ENCODE measurements around the gene IMMT. TPM values are rescaled to one million over a fixed set of nuclear protein-coding genes. Genes with fewer than 3 reads are reported as not detected.

The IMMT gene
- total RNA-seq, 4 donors from 2014 or later: 46.9 to 59.7 (median 56.1) TPM

DNA sequence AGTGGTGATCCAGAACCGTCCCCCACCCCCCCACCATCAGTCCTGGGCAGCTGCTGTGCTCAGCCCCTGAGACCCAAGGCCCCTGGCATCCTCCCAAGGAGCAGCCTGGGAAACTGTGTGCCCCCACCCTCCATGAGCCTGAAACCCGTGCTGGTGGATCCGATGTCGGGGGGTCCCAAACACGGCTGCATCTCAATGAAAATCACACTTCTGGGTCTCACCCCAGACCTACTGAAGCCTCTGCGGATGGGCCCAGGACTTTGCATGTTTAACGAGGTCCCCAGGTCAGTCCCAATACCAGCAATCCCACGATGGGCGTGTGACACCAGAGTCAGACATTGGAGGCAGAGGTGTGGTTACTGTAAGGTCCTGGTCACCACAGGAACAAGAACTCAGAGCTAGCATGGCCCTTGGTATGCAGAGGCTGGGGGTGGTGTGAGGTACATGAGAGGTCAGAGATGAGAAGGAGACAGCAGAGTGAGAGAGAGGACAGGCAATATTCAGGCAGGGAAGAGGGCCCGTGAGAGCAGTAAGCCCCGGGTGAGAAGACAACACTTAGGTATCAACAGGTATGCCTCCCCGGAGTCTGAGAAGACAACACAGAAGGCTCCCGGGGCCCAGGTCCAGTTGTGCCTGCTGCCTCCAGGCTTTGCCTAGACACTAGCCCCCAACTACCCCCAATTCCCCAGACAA is 36.6 kb upstream of the IMMT start:
- TF ChIP-seq, protein P1, sequence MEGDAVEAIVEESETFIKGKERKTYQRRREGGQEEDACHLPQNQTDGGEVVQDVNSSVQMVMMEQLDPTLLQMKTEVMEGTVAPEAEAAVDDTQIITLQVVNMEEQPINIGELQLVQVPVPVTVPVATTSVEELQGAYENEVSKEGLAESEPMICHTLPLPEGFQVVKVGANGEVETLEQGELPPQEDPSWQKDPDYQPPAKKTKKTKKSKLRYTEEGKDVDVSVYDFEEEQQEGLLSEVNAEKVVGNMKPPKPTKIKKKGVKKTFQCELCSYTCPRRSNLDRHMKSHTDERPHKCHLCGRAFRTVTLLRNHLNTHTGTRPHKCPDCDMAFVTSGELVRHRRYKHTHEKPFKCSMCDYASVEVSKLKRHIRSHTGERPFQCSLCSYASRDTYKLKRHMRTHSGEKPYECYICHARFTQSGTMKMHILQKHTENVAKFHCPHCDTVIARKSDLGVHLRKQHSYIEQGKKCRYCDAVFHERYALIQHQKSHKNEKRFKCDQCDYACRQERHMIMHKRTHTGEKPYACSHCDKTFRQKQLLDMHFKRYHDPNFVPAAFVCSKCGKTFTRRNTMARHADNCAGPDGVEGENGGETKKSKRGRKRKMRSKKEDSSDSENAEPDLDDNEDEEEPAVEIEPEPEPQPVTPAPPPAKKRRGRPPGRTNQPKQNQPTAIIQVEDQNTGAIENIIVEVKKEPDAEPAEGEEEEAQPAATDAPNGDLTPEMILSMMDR (IDR thresholded peaks at IDR 0.05; ENCODE audit: low read depth): no peak

DNA sequence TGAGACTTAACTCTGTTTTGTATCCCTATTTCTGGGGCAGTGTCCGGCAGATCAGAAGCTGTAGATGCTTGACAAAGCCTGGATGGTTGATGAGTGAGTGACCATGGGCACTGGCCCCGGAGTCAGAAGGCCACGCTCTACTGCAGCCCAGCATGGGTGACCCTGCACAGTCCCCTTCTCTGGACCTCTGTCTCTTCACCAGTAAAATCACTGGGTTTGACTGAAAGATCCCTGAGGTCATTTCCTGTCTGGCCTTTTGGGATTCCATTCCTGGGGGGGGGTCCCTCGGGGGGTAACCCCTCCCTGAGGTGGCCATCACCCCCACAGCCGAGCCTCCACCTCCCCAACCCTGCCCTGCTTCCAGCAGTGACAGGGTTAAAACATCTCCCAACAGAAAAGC is 35.7 kb upstream of the IMMT start:
- TF ChIP-seq, protein P1 (IDR thresholded peaks at IDR 0.05; ENCODE audit: low read depth): no peak

DNA sequence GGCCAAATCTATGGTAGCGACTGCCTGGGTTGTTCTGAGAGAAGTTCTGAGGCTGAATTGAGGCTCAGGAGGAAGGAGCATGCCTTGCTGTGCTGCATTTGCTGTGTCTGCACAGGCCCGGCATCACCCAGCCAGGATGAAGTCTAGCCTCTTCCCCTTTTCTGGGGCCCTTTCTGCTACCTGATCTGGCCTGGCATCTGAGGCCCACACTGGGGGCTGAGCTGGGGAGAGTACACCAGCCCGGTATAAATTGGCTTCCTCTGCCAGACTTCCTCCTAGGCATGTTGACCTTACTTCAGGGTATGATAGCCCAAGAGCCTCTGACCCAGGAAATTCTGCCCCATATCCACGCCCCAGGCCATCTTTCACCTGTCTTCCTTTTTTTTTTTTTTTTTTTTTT is 34.0 kb upstream of the IMMT start:
- TF ChIP-seq, protein P1 (IDR thresholded peaks at IDR 0.05; ENCODE audit: low read depth): no peak

DNA sequence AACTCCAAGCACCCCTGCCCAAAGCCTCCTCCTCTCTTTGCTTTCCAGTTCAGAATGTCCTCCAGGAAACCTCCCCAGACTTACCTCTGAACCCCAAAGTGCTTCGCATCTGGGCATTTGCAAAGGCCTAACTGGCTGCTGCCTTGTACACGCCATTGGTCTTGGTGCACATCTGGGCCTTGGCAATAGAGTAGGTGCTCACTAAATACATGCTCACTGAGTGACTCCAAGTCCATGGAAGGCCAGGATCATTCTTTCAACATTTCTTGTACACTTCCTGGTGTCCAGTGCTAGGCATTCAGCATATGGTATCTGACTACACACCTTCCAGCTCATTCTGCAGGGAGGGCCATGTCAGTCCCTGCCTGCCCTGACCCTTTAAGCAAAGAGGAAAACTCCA is 32.4 kb upstream of the IMMT start:
- TF ChIP-seq, protein P1 (IDR thresholded peaks at IDR 0.05; ENCODE audit: low read depth): no peak

DNA sequence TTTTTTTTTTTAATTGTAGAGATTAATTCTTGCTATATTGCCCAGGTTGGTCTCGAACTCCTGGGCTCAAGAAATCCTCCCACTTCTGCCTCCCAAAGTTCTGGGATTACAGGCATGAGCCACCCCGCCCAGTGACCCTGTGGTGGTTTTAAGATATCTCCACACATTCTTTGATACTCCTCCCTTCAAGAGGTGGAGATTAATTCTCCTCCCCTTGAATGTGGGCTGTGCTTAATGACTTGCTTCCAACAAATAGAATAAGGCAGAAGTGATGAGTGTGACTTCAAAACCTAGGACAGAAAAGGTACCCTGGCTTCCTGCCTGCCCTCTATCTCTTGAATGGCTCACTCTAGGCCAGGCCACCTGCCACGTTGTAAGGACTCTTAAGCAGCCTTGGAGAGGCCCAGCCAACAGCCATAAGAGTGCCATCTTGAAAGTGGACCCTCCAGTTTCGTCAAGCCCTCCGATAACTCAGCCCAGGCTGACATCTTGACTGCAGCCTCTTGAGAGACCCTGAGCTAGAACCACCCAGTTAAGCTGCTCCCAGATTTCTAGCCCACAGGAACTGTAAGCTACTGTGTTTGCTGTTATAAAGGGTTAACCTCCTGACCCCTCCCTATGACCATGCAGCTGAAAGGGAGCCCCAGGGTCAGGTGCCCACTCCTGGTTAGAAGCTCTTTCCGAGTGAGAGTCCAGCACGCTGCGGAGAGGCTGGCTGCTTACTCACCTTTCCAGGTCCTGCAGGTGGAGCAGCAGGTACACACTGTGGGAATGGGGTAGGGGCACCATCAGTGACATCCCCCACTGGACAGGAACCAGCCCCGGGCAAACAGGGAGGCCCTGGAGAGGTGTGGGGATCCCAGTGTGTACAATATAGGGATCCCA is 31.6 kb upstream of the IMMT start:
- TF ChIP-seq, protein P1 (IDR thresholded peaks at IDR 0.05; ENCODE audit: low read depth): no peak

DNA sequence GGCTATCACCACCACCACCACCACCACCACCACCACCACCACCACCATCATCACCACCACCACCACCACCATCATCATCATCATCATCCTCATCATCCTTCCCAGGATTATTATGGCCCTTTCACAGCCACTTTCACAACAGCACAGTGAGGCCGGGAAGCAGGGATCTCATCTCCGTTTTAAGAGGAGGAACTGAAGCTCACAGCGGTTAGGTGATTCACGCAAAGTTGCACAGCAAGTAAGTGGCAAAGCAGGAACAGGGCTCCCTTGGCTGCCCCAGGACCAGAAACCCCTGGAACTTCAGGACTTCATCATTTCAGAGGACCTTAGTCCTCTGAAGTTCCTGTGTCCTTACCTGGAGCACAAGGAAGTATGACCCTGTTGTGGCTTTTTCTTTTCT is 30.8 kb upstream of the IMMT start:
- TF ChIP-seq, protein P1 (IDR thresholded peaks at IDR 0.05; ENCODE audit: low read depth): no peak

DNA sequence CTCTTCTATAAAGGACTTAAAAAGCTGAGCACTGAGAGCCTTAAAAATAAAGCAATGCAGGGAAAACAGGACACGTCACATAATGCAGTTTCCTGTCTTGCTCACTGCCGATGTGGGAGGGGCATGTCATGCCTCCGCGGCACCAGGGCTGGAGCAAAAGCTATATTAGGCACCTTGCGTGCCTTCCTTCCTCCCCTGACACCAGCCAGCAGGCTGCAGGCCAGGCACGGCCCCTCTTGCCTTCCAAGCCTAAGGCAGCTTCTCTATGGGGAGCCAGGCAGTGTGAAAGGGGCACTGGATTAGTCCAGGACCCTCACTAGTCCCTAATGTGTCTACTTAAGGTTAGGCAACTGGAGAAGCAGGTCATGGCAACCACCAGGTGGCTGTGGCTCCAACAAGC is 30.3 kb upstream of the IMMT start:
- TF ChIP-seq, protein P1 (IDR thresholded peaks at IDR 0.05; ENCODE audit: low read depth): no peak

Measured in subcutaneous adipose tissue (tissue), 4 donors.